GM19023 (cell line): ENCODE results near the gene TRIP13.

ENCODE experiments used
- ATAC-seq: cut with Tn5 transposase; IDR thresholded peaks from one replicate; pipeline ENCODE4 v1.9.1; 2021; ENCODE audit warnings: mild to moderate bottlenecking, moderate library complexity; ENCODE audit not compliant: unreplicated experiment

The TRIP13 gene

DNA sequence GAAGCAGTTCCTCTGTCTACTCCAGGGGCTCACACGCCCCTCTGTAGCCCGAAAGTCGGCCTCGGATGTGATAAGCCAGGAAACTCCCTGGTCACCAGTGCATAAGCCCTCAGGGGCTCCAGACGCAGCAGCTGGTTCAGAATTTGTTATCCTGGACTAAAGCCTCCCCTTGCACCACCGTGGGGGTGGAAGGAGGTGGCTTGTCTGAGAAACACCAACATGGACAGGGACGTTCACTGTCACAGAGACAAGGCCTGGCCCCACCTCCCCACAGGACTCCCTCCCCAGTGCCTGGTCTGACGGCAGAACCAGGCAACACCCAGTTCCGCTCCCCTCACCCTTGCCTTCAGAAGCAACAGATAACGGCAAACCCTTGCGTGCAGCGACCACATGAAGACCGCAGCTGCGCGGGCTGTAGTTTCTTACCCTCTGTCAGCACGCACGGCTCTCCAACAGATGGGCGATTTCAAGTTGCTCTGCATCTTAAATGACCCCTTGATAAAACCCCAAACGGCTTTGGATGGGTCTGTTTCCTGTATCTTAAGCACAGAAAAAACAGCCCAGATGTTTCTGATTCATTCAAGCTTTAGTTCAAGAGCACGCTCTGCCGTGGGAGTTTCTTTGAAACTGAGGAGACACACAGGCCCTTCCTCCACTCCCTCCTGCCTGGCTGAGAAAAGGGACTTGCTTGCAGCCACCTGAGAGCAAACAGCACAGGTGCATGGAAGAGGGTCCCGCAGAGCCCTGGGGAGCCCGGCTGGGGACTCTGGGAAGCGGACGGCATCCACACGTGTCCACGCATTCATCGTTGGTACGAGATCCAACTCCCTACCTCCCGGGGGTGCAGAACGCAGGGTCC is 71.2 kb downstream of the TRIP13 start:
- ATAC-seq, result peak; percentile 85

GRCh38 chr5:964821-965220 is 72.1 kb downstream of the TRIP13 start:
- ATAC-seq, result no peak

GRCh38 chr5:965604-966344 is 73.1 kb downstream of the TRIP13 start:
- ATAC-seq, result no peak

- ATAC-seq, result no peak
Observed at GRCh38 chr5:966345-966710, 73.6 kb downstream of the TRIP13 start.

DNA sequence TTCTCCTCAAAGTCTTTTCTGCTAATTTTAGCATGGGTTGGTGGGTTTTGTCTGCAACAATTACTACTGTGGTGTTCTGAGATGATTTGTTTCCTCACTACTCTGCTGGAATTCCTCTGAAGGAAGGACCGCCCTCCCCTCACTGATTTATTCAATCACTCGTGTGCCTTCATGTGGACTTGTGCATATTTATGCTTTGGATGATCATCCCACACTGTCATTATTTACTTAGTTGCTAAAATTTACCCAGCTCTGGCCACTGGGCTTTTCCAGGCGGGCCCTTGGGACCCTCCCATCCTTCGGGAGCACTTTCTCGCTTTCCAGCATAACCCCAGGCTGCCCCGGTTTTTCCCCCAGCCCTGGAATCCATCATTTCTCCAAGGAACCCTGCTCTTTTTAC is 74.3 kb downstream of the TRIP13 start:
- no peak for ATAC-seq
